Urothelium cell line (cell line): ENCODE measurements around the gene PANK4.

ENCODE experiments used
- DNase-seq: peaks from one replicate; pipeline ENCODE4 v3.0.0; 2011; ENCODE audit warnings: low spot score, mixed read lengths
- FAIRE-seq: peaks from 2 replicates; lab custom pipeline; 2011; peaks lifted over from hg19 to GRCh38; lab: Jason Lieb, UNC

The PANK4 gene

GRCh38 chr1:2514863-2515762, 11.3 kb downstream of the PANK4 start:
- DNase-seq (no peak), FAIRE-seq (no peak)

DNA sequence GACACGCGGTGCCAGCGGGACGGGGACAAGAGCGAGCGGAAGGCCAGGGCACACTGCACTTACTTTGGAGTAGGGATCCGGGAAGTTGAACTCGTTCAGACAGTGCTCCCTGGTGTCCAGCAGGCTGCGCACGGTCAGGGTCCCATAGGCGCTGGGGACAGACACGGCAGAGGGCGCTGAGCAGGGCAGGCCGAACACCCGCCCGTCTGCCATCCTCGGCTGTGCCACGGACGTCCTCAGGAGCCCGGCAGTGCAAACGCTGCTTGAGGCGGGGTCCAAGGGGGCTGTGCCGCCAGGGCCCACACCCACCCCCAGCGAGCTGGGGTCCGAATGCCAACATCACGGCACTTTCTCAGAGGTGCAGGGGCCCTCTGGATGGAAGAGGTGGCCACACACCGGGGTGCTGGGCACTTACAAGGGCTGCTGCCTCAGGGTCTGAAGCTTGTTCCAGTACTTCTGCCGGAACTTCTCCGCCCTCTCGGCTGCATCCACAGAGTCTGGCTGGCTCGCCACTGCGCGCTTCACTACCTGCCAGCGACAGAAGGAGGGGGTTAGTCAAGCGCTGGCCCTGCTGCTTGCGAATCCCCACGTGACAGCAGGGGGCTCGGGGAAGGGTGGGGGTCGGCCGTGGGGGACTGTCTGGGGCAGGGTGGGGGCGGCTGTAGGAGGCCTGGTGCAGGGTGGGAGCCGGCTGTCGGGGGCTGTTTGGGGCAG, 12.3 kb downstream of the PANK4 start:
- FAIRE-seq (no peak), DNase-seq (no peak)

- no peak for FAIRE-seq
- DNase-seq = no peak
Measured at GRCh38 chr1:2512862-2513421, 13.5 kb downstream of the PANK4 start.

DNA sequence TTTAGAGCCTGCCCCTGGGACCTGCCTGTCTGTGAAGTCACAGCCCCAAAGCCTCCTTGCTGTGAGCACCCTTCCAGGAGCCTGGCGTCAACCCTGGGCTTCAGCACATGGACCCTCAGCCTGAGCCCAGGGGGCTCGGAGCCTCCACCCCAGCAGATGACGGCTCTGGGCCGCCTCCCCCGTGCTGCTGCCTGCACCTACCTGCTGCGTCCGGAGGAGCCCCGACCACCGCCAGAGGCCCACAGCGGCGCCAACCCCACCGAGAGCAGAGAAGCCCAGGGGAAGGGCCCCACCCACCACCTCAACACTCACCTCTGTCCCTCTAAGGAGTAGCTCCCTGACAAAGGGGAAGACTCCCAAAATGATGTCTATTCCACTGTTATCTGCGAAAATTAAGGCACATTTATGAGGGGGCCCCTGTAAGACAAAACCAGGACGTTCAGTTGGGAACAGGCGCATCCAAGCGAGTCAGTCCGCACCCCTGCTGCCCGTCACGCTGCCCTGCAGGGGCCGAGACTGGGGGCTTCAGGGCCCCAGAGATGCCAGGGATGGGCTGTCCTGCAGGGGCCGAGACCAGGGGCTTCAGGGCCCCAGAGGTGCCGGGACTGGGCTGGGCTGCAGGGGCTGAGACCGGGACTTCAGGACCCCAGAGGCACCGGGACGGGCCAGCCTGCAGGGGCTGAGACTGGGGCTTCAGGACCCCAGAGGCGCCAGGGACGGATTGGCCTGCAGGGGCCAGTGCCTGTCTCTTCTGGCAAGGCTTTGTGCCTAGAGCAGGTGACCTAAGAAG, 15.8 kb downstream of the PANK4 start:
- no peak for DNase-seq
- no peak for FAIRE-seq

DNA sequence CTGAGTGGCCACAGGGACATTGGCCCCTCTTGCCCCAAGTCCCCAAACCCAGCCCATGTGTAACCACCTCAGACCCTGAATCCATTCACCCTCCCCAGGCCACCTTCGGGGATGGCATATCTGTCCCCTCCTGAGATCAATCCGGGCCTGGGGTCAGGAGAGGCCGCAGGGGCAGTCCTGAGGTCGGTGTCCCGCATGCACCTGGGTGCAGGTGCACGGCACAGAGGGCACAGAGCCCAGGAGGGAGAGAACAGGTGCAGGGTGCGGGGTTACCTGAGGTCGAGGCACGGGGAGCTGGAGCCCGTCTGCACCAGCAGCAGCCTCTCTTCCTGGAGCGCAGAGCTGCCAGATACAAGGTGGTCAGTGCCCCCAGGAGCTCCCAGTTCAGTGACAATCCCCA, 16.8 kb downstream of the PANK4 start:
- no peak for DNase-seq
- FAIRE-seq = no peak

DNA sequence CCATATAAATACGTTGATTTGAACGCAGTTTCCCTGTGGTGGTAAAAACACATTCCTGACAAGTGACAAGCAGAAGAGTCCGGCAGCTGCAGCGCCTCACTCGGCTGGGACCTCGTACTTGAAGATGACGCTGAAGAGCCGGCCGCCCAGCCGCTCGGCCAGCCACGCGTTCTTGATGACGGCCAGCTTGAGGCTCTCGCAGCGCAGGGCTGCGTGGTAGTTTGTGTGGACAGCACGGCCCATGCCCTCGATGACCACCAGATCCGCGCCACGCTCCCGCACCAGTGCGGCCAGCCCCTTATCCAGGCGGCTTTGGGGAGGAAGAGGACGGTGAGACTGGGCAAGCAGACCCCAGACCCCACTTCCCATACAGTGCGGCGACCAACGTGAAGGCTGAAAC, 17.6 kb downstream of the PANK4 start:
- no peak for DNase-seq
- FAIRE-seq = no peak

GRCh38 chr1:2508180-2508579, 18.2 kb downstream of the PANK4 start:
- DNase-seq (no peak), FAIRE-seq (no peak)

GRCh38 chr1:2507744-2508155, 18.6 kb downstream of the PANK4 start:
- FAIRE-seq = no peak

DNA sequence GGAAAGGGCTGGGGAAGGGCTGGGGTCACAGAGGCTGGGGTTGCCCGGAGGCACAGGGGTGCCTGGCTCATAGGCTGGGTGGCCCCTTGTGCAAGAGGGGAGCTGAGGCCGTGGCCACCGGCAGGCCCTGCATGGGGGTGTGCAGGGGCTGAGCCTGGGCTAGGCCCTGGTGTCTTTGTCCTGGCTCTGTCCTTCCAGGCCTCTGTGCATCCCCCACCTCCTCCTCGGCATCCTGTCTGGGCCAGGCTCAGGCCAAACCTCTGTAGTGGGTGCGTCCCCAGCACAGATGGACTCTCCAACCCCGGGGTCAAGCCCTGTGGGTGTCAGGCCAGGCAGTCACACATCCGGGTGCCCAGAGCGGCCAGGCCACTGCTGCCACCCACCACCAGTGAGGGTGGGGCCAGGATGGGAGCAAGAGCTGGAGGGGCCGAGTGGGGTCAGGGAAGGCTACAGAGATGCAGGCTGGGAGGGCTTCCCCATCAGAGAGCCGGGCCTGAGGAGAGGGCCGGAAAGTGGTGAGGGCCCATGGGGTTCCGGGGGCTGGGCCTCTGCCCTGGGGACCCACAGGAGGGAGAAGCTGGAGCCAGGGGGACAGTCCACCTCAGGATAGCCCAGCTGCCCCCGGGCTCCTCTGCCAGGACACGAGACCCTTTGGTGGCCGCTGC, 19.4 kb downstream of the PANK4 start:
- DNase-seq (no peak), FAIRE-seq (no peak)

More at GRCh38 chr1:2507744-2508155, 18.6 kb downstream of the PANK4 start:
- no peak for DNase-seq

GRCh38 chr1:2506007-2506860, 20.2 kb downstream of the PANK4 start:
- FAIRE-seq (no peak), DNase-seq (no peak)

- DNase-seq (no peak), FAIRE-seq (no peak)
Measured at GRCh38 chr1:2505461-2505994, 20.9 kb downstream of the PANK4 start.

GRCh38 chr1:2504949-2505272, 21.5 kb downstream of the PANK4 start:
- no peak for FAIRE-seq

DNA sequence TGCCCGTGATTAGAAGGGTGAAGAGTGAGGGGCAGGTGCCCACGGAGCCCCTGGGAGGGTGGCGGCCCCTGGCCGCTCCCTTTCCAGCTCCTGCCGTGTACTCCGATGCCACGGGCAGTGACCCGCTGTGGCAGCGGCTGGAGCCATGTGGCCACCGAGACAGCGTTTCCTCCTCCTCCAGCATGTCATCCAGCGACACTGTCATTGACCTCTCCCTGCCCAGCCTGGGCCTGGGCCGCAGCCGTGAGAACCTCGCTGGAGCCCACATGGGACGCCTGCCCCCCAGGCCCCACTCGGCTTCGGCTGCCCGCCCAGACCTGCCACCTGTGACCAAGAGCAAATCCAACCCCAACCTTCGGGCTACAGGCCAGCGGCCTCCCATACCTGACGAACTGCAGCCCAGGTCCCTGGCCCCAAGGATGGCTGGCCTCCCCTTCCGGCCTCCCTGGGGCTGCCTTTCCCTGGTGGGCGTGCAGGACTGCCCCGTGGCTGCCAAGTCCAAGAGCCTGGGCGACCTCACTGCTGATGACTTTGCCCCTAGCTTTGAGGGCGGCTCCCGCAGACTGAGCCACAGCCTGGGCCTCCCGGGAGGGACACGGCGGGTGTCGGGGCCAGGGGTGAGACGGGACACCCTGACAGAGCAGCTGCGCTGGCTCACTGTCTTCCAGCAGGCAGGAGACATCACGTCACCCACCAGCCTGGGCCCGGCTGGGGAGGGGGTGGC, 22.0 kb downstream of the PANK4 start:
- FAIRE-seq = no peak
- DNase-seq = no peak

More at GRCh38 chr1:2504949-2505272, 21.5 kb downstream of the PANK4 start:
- DNase-seq = no peak

- DNase-seq = no peak
- FAIRE-seq = no peak
Measured at GRCh38 chr1:2503554-2504224, 22.7 kb downstream of the PANK4 start.

GRCh38 chr1:2502661-2503553, 23.5 kb downstream of the PANK4 start:
- FAIRE-seq = no peak

DNA sequence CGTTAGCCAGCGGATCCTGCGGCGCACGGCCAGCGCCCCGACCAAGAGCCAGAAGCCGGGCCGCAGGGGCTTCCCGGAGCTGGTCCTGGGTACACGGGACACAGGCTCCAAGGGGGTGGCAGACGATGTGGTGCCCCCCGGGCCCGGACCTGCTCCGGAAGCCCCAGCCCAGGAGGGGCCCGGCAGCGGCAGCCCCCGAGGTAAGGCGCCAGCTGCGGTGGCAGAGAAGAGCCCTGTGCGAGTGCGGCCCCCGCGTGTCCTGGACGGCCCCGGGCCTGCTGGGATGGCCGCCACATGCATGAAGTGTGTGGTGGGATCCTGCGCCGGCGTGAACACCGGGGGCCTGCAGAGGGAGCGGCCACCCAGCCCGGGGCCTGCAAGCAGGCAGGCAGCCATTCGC, 24.2 kb downstream of the PANK4 start:
- DNase-seq = no peak
- FAIRE-seq = no peak

More at GRCh38 chr1:2502661-2503553, 23.5 kb downstream of the PANK4 start:
- DNase-seq = no peak

- FAIRE-seq = no peak
- DNase-seq = no peak
Measured at GRCh38 chr1:2501820-2502119, 24.6 kb downstream of the PANK4 start.
